ENCODE data around the gene FRMD8.

- TF ChIP-seq, protein P1, sequence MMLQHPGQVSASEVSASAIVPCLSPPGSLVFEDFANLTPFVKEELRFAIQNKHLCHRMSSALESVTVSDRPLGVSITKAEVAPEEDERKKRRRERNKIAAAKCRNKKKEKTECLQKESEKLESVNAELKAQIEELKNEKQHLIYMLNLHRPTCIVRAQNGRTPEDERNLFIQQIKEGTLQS (IDR thresholded peaks at IDR 0.05): no peak
- TF ChIP-seq, protein P2, sequence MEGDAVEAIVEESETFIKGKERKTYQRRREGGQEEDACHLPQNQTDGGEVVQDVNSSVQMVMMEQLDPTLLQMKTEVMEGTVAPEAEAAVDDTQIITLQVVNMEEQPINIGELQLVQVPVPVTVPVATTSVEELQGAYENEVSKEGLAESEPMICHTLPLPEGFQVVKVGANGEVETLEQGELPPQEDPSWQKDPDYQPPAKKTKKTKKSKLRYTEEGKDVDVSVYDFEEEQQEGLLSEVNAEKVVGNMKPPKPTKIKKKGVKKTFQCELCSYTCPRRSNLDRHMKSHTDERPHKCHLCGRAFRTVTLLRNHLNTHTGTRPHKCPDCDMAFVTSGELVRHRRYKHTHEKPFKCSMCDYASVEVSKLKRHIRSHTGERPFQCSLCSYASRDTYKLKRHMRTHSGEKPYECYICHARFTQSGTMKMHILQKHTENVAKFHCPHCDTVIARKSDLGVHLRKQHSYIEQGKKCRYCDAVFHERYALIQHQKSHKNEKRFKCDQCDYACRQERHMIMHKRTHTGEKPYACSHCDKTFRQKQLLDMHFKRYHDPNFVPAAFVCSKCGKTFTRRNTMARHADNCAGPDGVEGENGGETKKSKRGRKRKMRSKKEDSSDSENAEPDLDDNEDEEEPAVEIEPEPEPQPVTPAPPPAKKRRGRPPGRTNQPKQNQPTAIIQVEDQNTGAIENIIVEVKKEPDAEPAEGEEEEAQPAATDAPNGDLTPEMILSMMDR (IDR thresholded peaks at IDR 0.05; ENCODE audit: low read depth, low read length, missing input control): no peak
- TF ChIP-seq, protein P3, sequence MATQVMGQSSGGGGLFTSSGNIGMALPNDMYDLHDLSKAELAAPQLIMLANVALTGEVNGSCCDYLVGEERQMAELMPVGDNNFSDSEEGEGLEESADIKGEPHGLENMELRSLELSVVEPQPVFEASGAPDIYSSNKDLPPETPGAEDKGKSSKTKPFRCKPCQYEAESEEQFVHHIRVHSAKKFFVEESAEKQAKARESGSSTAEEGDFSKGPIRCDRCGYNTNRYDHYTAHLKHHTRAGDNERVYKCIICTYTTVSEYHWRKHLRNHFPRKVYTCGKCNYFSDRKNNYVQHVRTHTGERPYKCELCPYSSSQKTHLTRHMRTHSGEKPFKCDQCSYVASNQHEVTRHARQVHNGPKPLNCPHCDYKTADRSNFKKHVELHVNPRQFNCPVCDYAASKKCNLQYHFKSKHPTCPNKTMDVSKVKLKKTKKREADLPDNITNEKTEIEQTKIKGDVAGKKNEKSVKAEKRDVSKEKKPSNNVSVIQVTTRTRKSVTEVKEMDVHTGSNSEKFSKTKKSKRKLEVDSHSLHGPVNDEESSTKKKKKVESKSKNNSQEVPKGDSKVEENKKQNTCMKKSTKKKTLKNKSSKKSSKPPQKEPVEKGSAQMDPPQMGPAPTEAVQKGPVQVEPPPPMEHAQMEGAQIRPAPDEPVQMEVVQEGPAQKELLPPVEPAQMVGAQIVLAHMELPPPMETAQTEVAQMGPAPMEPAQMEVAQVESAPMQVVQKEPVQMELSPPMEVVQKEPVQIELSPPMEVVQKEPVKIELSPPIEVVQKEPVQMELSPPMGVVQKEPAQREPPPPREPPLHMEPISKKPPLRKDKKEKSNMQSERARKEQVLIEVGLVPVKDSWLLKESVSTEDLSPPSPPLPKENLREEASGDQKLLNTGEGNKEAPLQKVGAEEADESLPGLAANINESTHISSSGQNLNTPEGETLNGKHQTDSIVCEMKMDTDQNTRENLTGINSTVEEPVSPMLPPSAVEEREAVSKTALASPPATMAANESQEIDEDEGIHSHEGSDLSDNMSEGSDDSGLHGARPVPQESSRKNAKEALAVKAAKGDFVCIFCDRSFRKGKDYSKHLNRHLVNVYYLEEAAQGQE (IDR thresholded peaks at IDR 0.05): no peak
- TF ChIP-seq RXRA (IDR thresholded peaks at IDR 0.05) (no peak), SP1 (IDR thresholded peaks at IDR 0.05) (no peak), TAF1 (conservative IDR thresholded peaks at IDR 0.05) (no peak), GABPA (IDR thresholded peaks at IDR 0.05 in 1 of 2, conservative IDR thresholded peaks at IDR 0.05 in 1 of 2) (no peak), RAD21 (IDR thresholded peaks at IDR 0.05) (no peak), MAX (IDR thresholded peaks at IDR 0.05) (no peak), EGR1 (IDR thresholded peaks at IDR 0.05; ENCODE audit: low read depth in 2 of 2) (no peak), YY1 (IDR thresholded peaks at IDR 0.05) (no peak)
- TF ChIP-seq, protein P4, sequence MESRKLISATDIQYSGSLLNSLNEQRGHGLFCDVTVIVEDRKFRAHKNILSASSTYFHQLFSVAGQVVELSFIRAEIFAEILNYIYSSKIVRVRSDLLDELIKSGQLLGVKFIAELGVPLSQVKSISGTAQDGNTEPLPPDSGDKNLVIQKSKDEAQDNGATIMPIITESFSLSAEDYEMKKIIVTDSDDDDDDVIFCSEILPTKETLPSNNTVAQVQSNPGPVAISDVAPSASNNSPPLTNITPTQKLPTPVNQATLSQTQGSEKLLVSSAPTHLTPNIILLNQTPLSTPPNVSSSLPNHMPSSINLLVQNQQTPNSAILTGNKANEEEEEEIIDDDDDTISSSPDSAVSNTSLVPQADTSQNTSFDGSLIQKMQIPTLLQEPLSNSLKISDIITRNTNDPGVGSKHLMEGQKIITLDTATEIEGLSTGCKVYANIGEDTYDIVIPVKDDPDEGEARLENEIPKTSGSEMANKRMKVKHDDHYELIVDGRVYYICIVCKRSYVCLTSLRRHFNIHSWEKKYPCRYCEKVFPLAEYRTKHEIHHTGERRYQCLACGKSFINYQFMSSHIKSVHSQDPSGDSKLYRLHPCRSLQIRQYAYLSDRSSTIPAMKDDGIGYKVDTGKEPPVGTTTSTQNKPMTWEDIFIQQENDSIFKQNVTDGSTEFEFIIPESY (IDR thresholded peaks at IDR 0.05): no peak
These were observed 8.1 kb upstream of the FRMD8 start for GRCh38 chr11:65378208-65378927.
